Right hindlimb (tissue), 1 donor: Measurements from ENCODE around the gene IRF4.
A peak's percentile ranks its signal among the peaks of the same experiment; 100 is the strongest.

ENCODE experiments used
- DNase-seq: peaks from one replicate; pipeline ENCODE4 v3.0.0-alpha.2; 2018

IRF4 gene

GRCh38 chr6:398558-399078, 7.1 kb downstream of the IRF4 start:
- DNase-seq, result no peak

DNA sequence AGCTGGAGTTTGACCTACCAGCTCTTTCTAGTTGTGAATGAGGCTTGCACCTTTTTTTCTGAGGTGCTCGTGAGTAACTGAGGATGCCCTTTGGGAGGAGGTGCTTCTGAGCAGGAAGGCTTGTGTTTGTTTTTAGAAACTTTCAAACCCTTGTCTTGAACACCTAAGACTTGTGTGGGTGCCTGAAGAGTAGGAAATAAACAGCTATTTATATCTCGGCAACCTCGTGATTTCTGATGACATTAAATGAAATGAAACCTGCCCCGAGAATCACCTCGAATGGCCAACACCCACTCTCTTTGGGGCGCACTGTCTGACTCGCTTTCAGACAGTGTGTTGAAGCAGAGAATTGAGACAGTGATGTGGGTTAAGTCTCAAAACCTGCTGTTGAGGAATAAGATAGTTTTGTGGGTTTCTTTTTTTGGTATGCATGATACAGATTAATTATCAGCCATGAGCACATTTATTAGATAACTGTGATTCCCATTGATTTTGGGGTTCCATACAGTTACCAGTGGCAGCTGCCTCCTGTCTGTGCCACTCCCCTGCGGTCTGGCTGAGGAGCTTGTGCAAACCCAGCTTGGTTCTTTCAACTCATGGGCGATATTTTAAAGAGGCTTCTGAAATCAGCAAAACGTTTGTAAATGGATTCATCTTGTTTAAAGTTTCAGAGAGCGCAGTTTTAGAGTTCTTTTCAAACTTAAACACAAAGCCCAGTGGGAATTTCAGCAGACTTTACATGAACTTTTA, 8.4 kb downstream of the IRF4 start:
- no peak for DNase-seq

- no peak for DNase-seq
Measured at GRCh38 chr6:400815-401214, 9.3 kb downstream of the IRF4 start.

DNA sequence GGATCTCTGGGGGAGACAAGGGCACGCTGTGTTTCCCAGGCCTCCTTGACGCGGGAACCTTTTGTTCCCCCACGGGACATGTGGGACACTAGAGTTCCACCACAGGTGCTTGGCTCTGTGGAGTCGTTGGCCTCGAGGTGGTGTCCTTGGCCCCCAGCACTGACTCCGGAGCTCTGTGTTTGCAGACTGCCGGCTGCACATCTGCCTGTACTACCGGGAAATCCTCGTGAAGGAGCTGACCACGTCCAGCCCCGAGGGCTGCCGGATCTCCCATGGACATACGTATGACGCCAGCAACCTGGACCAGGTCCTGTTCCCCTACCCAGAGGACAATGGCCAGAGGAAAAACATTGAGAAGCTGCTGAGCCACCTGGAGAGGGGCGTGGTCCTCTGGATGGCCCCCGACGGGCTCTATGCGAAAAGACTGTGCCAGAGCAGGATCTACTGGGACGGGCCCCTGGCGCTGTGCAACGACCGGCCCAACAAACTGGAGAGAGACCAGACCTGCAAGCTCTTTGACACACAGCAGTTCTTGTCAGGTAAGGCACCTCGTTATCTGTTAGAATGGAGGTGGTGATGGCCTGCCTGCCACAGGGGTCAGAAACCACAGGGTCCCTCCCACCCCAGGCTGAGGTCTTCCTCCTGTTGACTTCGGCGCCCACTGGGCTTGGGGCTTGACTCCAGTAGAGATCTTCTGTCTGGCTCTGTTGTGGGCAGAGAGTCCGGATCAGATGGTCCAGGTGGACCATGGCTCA, 9.9 kb downstream of the IRF4 start:
- DNase-seq, result no peak

GRCh38 chr6:401994-402640, 10.6 kb downstream of the IRF4 start:
- DNase-seq, result no peak

DNA sequence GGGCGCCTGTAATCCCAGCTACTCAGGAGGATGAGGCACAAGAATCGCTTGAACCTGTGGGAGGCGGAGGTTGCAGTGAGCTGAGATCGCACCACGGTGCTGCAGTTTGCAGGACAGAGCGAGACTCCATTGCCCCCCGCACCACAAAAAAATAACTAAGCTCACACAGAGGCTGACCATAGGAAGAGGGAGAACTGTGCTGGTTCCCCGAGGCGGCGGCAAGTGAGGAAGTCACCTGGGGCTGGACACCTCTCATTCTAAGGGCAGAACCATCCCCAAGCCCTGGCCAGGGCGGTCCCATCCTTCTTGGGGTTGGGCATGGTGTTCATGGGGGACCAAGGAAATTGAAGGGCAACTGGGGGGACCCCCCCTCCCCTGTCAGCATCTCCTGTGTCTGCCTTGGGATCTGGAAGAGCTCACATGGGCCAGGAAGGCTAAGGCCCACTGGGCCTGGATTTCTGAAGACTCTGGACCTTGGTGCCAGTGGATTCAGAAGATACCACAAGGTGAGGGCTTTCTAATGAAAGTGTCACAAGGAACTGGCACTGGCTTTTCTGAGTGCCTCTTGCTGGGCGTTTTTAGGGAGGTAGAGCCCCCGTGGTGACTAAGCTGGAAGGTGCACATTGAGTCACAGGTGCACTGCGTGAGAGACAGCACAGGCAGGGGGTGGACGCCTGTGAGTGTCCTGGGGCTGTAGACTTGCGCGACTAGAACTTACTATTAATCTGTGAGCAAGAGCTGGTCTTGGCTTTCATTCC, 11.5 kb downstream of the IRF4 start:
- no peak for DNase-seq

- no peak for DNase-seq
Measured at GRCh38 chr6:403659-404655, 12.4 kb downstream of the IRF4 start.

GRCh38 chr6:404685-405423, 13.3 kb downstream of the IRF4 start:
- no peak for DNase-seq

GRCh38 chr6:408148-408547, 16.6 kb downstream of the IRF4 start:
- no peak for DNase-seq

DNA sequence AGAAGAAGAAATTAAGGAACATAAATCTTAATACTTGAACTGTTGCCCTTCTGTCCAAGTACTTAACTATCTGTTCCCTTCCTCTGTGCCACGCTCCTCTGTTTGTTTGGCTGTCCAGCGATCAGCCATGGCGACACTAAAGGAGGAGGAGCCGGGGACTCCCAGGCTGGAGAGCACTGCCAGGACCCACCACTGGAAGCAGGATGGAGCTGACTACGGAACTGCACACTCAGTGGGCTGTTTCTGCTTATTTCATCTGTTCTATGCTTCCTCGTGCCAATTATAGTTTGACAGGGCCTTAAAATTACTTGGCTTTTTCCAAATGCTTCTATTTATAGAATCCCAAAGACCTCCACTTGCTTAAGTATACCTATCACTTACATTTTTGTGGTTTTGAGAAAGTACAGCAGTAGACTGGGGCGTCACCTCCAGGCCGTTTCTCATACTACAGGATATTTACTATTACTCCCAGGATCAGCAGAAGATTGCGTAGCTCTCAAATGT, 17.1 kb downstream of the IRF4 start:
- peak; percentile 82 for DNase-seq

DNA sequence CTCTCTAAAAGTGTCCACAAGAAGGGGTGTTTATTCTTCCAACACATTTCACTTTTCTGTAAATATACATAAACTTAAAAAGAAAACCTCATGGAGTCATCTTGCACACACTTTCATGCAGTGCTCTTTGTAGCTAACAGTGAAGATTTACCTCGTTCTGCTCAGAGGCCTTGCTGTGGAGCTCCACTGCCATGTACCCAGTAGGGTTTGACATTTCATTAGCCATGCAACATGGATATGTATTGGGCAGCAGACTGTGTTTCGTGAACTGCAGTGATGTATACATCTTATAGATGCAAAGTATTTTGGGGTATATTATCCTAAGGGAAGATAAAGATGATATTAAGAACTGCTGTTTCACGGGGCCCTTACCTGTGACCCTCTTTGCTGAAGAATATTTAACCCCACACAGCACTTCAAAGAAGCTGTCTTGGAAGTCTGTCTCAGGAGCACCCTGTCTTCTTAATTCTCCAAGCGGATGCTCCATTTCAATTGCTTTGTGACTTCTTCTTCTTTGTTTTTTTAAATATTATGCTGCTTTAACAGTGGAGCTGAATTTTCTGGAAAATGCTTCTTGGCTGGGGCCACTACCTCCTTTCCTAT, 17.9 kb downstream of the IRF4 start:
- DNase-seq, result no peak

DNA sequence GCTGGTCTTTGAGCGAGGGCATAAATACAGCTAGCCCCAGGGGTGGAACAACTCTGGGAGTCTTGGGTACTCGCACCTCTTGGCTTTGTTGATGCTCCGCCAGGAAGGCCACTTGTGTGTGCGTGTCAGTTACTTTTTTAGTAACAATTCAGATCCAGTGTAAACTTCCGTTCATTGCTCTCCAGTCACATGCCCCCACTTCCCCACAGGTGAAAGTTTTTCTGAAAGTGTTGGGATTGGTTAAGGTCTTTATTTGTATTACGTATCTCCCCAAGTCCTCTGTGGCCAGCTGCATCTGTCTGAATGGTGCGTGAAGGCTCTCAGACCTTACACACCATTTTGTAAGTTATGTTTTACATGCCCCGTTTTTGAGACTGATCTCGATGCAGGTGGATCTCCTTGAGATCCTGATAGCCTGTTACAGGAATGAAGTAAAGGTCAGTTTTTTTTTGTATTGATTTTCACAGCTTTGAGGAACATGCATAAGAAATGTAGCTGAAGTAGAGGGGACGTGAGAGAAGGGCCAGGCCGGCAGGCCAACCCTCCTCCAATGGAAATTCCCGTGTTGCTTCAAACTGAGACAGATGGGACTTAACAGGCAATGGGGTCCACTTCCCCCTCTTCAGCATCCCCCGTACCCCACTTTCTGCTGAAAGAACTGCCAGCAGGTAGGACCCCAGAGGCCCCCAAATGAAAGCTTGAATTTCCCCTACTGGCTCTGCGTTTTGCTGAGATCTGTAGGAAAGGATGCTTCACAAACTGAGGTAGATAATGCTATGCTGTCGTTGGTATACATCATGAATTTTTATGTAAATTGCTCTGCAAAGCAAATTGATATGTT, 19.2 kb downstream of the IRF4 start:
- no peak for DNase-seq

GRCh38 chr6:411402-412145, 20.0 kb downstream of the IRF4 start:
- DNase-seq, result no peak

DNA sequence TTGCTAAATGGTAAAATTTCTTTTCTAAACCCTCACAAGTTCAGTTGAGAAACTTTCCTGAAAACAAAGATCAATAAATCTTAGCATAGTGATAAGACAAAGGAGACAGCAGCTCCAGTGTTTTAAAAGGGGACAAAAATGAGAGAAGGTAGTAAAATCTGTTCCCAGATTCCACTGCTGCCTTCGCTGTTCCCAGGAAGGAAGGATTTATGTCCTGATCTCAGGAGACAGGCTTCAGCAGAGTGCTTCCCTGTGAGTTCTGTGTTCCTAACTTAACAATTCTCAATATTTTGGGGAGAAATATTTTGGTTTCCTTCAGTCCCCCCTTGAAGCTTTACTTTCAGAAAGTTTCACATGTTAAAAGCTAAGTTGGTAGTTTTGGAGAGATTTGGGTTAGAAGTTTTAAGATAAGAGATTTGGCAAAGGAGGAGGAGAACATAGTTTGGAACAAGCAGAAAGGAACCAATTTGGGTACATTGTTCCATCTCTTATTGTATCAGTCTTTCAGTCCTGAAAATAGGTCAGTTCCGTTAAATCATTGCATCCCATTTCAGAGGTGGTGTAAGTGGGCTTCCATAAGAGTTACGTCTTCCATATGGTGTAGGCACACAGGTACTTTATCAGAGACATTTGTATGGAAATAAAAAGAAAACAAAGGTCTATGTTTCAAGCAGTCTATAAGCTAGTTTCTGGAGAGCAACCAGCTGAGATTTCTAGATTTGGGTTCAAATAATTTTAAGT, 20.8 kb downstream of the IRF4 start:
- no peak for DNase-seq

- no peak for DNase-seq
Measured at GRCh38 chr6:414447-414846, 22.9 kb downstream of the IRF4 start.

DNA sequence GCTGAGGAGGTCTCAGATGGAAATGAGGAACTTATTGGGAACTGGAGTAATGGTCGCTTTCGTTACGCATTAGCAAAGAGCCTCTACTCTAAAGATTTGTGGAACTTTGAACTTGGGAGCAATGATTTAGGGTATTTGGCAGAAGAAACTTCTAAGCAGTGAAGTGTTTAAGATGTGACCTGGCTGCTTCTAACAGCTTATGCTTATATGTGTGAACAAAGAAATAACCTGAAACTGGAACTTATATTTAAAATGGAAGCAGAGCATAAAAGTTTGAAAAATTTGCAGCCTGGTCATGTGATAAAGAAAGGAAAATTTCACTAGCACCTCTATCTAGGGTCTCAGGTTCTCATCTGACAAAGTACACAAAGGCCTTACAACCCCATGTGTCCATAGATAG, 23.5 kb downstream of the IRF4 start:
- DNase-seq, result no peak

- DNase-seq, result no peak
Measured at GRCh38 chr6:421211-421610, 29.7 kb downstream of the IRF4 start.
